Psoas muscle (tissue), 8 donors: ENCODE measurements around the gene PSMD12. TPM values are rescaled to one million over a fixed set of nuclear protein-coding genes. Genes with fewer than 3 reads are reported as not detected.
A peak's percentile ranks its signal among the peaks of the same experiment; 100 is the strongest.

Source experiments
- ATAC-seq, 4 donors: fragments of 200-7000 bp; cut with Tn5 transposase; one replicate each; pipeline ENCODE4 v1.9.1; 2020; ENCODE audit warnings: moderate library complexity in 3 of 4, mild to moderate bottlenecking in 2 of 4
- DNase-seq, 2 donors: peaks; one replicate each; pipeline ENCODE4 v3.0.0-alpha.2; 2020
- H3K27ac ChIP-seq: fragments of 200-600 bp; one replicate; pipeline ENCODE4 v1.8.0; 2022
- H3K27me3 ChIP-seq, 3 donors: fragments of 200-600 bp in 1 of 3; one replicate each; pipeline versions ENCODE4 v1.6.1 to v1.8.0; 2013 to 2022; ENCODE audit warnings: low read length in 2 of 3, mild to moderate bottlenecking in 2 of 3, moderate library complexity in 1 of 3; ENCODE audit not compliant: insufficient read depth in 3 of 3
- H3K36me3 ChIP-seq, 2 donors: fragments of 200-600 bp in 1 of 2; one replicate each; pipeline versions ENCODE4 v1.6.1 to v1.8.0; 2013 to 2022; ENCODE audit warnings: low read depth in 1 of 2, mild to moderate bottlenecking in 1 of 2, moderate library complexity in 1 of 2; ENCODE audit not compliant: insufficient read depth in 1 of 2
- H3K4me1 ChIP-seq: fragments of 200-600 bp; one replicate; pipeline ENCODE4 v1.8.0; 2022
- H3K4me3 ChIP-seq: fragments of 200-600 bp; one replicate; pipeline ENCODE4 v1.8.0; 2022; ENCODE audit warnings: mild to moderate bottlenecking
- H3K9me3 ChIP-seq: fragments of 200-600 bp; one replicate; pipeline ENCODE4 v1.8.0; 2022
- CTCF ChIP-seq: fragments of 200-600 bp; IDR thresholded peaks from one replicate; pipeline ENCODE4 v1.8.0; 2022; ENCODE audit warnings: antibody characterized with exemption
- WGBS, 3 donors: extraction: QIAGEN DNeasy Blood & Tissue Kit; methylation state at CpG; one replicate each; pipeline versions ENCODE4 v1.1.6 to v1.1.7; 2013; 5-methylcytosine and 5-hydroxymethylcytosine counted together
- intact Hi-C, 2 donors: fragments of 100-400 bp; cut with DNase I; formaldehyde crosslinking; loops; one replicate each; pipeline versions ENCODE4 v1.11.0 to v1.14.2; 2022
- polyA plus RNA-seq, 3 donors: library from polyadenylated mRNA; stranded (reverse); fragments of 200-250 nt; gene quantifications; one replicate each; pipeline ENCODE4 v1.2.3, GENCODE V29; 2013
- total RNA-seq, 4 donors: library from RNA; stranded (reverse); fragmentation: NEBNext Ultra II Directional in 2 of 4; extraction: Animal tissue kit (Norgen Biotek cat#: 25700) in 2 of 4; gene quantifications; one replicate each; pipeline versions ENCODE4 v1.2.1 to v1.2.4, GENCODE V29; 2021 to 2023
- donor health status: healthy with polysubstance abuse.
- donor health status: DM: no; HTN: no; CAD: no; lungs with moderate emphysema.
- donor health status: Bipolar disorder and iron deficiency.
- donor health status: healthy.
- donor health status: DM: yes; HTN: yes; CAD: no.
- donor health status: DM: no; HTN: no; CAD: no.
- donor health status: DM: no; HTN: no; CAD: no.
- donor health status: DM: yes; HTN: yes; CAD: no.

The PSMD12 gene
- total and polyA plus RNA-seq, 7 donors, result 66.6 to 281 (median 121) TPM

GRCh38 chr17:67359960-67360791 is 6.2 kb downstream of the PSMD12 start:
- Histone ChIP-seq H3K9me3 (no peaks in the 10 kb centered on the region), H3K4me3 (no peak overlapping the region), H3K4me1 (peaks cover 64% of the 10 kb centered on the region), H3K36me3 (peaks cover 13 to 56% of the 10 kb centered on the region in 2 donors), H3K27me3 (no peaks in the 10 kb centered on the region), H3K27ac (peak overlapping the region; percentile 59)
- no peak for DNase-seq
- peak in 1 of 4 donors; percentile 34 for ATAC-seq
- 53 to 61% (median 54%) methylated on average over 8 of the region's 8 CpGs for WGBS, 3 donors
- intact Hi-C loops, result loop anchor here (10.0 kb wide), 2 partner anchors 465 to 745 kb away; partner anchors contain the start of gene BPTF (in 1 of the 2)
- peak; percentile 8 for TF ChIP-seq CTCF

DNA sequence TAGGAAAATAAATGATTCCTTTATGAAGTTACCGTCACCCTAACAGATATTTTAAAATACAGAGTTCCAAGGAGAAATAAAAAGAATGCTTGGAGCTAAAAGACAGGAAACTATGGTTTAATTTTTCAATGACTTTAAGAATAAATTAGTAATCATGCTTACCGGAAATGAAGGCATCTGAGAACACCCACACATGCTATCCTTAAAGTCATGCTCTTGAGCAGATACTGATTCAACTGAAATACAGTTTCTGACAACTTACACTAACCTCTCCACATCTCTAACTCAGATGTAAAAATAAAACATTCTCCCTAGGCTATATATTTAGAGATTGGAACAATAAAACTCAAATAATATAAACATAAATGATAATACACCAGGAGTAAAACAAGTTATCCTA is 7.8 kb downstream of the PSMD12 start:
- DNase-seq, result no peak
- WGBS, 3 donors, result 61 to 79% (median 68%) methylated on average over 2 of the region's 2 CpGs
- Histone ChIP-seq H3K36me3 (peaks cover 13 to 72% of the 10 kb centered on the region in 2 donors), H3K4me3 (no peak overlapping the region), H3K27me3 (no peaks in the 10 kb centered on the region), H3K9me3 (no peaks in the 10 kb centered on the region), H3K27ac (no peak overlapping the region), H3K4me1 (peaks cover 49% of the 10 kb centered on the region)
- no peak for TF ChIP-seq CTCF
- intact Hi-C loops, result no loop called here
- ATAC-seq, result no peak

DNA sequence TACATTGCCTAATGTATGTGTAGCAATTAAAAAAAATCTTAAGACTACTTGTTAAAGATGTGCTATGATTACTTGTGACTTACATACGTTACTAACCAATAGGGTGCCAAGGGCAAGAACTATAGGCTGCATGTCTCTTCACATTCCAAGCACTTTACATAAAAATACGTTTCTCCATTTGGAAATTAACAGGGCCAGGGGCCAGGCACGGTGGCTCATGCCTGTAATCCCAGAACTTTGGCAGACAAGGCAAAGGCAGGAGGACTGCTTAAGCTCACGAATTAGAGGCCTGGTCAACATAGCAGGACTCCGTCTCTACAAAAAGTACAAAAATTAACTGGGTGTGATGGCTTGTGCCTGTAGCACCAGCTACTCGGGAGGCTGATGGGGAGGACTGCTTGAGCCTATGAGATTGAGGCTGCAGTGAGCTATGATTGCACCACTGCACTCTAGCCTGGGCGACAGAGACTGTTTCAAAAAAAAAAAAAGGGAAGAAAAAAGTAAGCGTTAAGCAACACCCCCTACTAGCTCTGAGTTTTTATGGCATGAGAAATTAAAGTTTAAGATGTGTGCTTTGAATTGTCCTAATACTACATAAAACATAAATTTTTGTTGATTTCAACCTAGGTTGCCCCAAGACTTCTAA is 12.3 kb downstream of the PSMD12 start:
- TF ChIP-seq CTCF, result no peak
- 84 to 90% (median 88%) methylated on average over 8 of the region's 8 CpGs for WGBS, 3 donors
- intact Hi-C loops, result no loop called here
- H3K4me3 ChIP-seq, result no peak overlapping the region
- no peak overlapping the region for H3K27ac ChIP-seq
- H3K36me3 ChIP-seq, result peaks cover 16 to 94% of the 10 kb centered on the region in 2 donors
- peak in 1 of 4 donors; percentile 33 for ATAC-seq
- H3K27me3 ChIP-seq, result no peaks in the 10 kb centered on the region
- H3K4me1 ChIP-seq, result peaks cover 8% of the 10 kb centered on the region
- DNase-seq, result no peak
- H3K9me3 ChIP-seq, result no peaks in the 10 kb centered on the region

DNA sequence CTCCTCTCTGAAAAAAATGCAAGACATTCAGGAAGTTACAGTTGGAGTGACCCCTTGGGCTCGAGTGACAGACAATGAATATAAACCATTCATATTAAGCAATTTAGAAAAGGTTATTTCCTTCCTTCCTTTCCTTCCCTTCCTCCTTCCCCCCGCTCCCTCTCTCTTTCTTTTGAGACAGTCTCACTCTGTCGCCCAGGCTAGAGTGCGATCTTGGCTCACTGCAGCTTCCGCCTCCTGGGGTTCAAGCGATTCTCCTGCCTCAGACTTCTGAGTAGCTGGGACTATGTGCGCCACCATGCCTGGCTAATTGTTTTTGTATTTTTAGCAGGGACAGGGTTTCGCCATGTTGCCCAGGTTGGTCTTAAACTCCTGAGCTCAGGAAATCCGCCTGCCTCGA is 13.2 kb downstream of the PSMD12 start:
- DNase-seq (no peak), ATAC-seq (no peak)
- TF ChIP-seq CTCF, result no peak
- Histone ChIP-seq H3K27me3 (no peaks in the 10 kb centered on the region), H3K4me1 (no peaks in the 10 kb centered on the region), H3K4me3 (no peak overlapping the region), H3K36me3 (peaks cover 16 to 98% of the 10 kb centered on the region in 2 donors), H3K27ac (no peak overlapping the region), H3K9me3 (no peaks in the 10 kb centered on the region)
- intact Hi-C loops, result no loop called here
- WGBS, 3 donors, result 83 to 85% (median 84%) methylated on average over 9 to 10 of the region's 10 CpGs
